NAMALWA (cell line): ENCODE data around the gene KIAA1755.
A peak's percentile ranks its signal among the peaks of the same experiment; 100 is the strongest.
"Not testable (repeated sequence)": the region's sequence is repeated elsewhere in the genome, so short reads cannot be mapped to it uniquely, and the experiment has no call there.

Source experiments
- DNase-seq: peaks from one replicate; pipeline ENCODE4 v3.0.0-alpha.2; 2015; ENCODE audit warnings: low spot score

Gene KIAA1755

GRCh38 chr20:38286586-38287531 is 26.3 kb upstream of the KIAA1755 start:
- no peak for DNase-seq

- DNase-seq: no peak
Observed at GRCh38 chr20:38284893-38285444, 24.4 kb upstream of the KIAA1755 start.

- DNase-seq: not testable (repeated sequence)
Observed at GRCh38 chr20:38284066-38284650, 23.6 kb upstream of the KIAA1755 start.

GRCh38 chr20:38283236-38283635 is 22.7 kb upstream of the KIAA1755 start:
- no peak for DNase-seq

GRCh38 chr20:38281176-38281915 is 20.8 kb upstream of the KIAA1755 start:
- not testable (repeated sequence) for DNase-seq

GRCh38 chr20:38278763-38279162 is 18.2 kb upstream of the KIAA1755 start:
- DNase-seq: no peak

- no peak for DNase-seq
Observed at GRCh38 chr20:38278131-38278530, 17.6 kb upstream of the KIAA1755 start.

- no peak for DNase-seq
Observed at GRCh38 chr20:38277691-38278090, 17.2 kb upstream of the KIAA1755 start.

GRCh38 chr20:38277285-38277684 is 16.8 kb upstream of the KIAA1755 start:
- no peak for DNase-seq

GRCh38 chr20:38275815-38276550 is 15.4 kb upstream of the KIAA1755 start:
- DNase-seq: peak; percentile 15

GRCh38 chr20:38272961-38273360 is 12.4 kb upstream of the KIAA1755 start:
- no peak for DNase-seq

GRCh38 chr20:38272398-38272797 is 11.9 kb upstream of the KIAA1755 start:
- DNase-seq: no peak

- no peak for DNase-seq
Observed at GRCh38 chr20:38271608-38272120, 11.1 kb upstream of the KIAA1755 start.

GRCh38 chr20:38270869-38271605 is 10.5 kb upstream of the KIAA1755 start:
- DNase-seq: no peak

- no peak for DNase-seq
Observed at GRCh38 chr20:38269715-38270114, 9.2 kb upstream of the KIAA1755 start.

- peak; percentile 59 for DNase-seq
Observed at GRCh38 chr20:38269040-38269439, 8.5 kb upstream of the KIAA1755 start.

GRCh38 chr20:38267901-38268514 is 7.5 kb upstream of the KIAA1755 start:
- no peak for DNase-seq

- DNase-seq: no peak
Observed at GRCh38 chr20:38267296-38267695, 6.8 kb upstream of the KIAA1755 start.

- DNase-seq: no peak
Observed at GRCh38 chr20:38266426-38266825, 5.9 kb upstream of the KIAA1755 start.

GRCh38 chr20:38262931-38263330 is 2.4 kb upstream of the KIAA1755 start:
- no peak for DNase-seq
